Neural cell (in vitro differentiated cells): Measurements from ENCODE around the gene WDR17. TPM values are rescaled to one million over a fixed set of nuclear protein-coding genes. Genes with fewer than 3 reads are reported as not detected.

Experiments used
- H2AFZ ChIP-seq: fragments of 200-600, 300-800 bp; sonication (generic), shearing (Covaris generic); 2 replicates; pipeline ENCODE4 v1.6.0; 2014; ENCODE audit warnings: low read depth, mild to moderate bottlenecking, antibody characterized with exemption, low read length, moderate library complexity
- H3F3A ChIP-seq: fragments of 200-600 bp; shearing (Covaris generic); 2 replicates; pipeline ENCODE4 v1.6.1; 2016; ENCODE audit warnings: mild to moderate bottlenecking, moderate library complexity, mixed read lengths, antibody characterized with exemption, low read length; ENCODE audit not compliant: insufficient read depth, poor library complexity, severe bottlenecking
- H3K27ac ChIP-seq: fragments of 200-600, 300-800 bp; sonication (generic), shearing (Covaris generic); 2 replicates; pipeline ENCODE4 v1.5.1; 2014; ENCODE audit warnings: mild to moderate bottlenecking, low read length, moderate library complexity
- H3K27me3 ChIP-seq: fragments of 300-800, 200-600 bp; sonication (generic), shearing (Covaris generic); 2 replicates; pipeline ENCODE4 v1.6.0; 2014; ENCODE audit warnings: mild to moderate bottlenecking, low read depth, low read length, moderate library complexity; ENCODE audit not compliant: insufficient read depth
- H3K36me3 ChIP-seq: fragments of 300-800, 200-600 bp; sonication (generic), shearing (Covaris generic); 2 replicates; pipeline ENCODE4 v1.5.1; 2014; ENCODE audit warnings: mild to moderate bottlenecking, antibody characterized with exemption, low read length, moderate library complexity; ENCODE audit not compliant: insufficient read depth
- H3K4me2 ChIP-seq: fragments of 300-800, 200-600 bp; sonication (generic), shearing (Covaris generic); 2 replicates; pipeline ENCODE4 v1.6.0; 2014; ENCODE audit warnings: mild to moderate bottlenecking, low read length
- H3K4me3 ChIP-seq: fragments of 300-800, 200-600 bp; sonication (generic), shearing (Covaris generic); 2 replicates; pipeline ENCODE4 v1.5.1; 2014; ENCODE audit warnings: mild to moderate bottlenecking, low read length, moderate library complexity
- H3K79me2 ChIP-seq: fragments of 200-600 bp; shearing (Covaris generic); replicated peaks from 2 replicates; pipeline ENCODE4 v1.6.0; 2014; ENCODE audit warnings: mild to moderate bottlenecking, low read length, moderate library complexity; ENCODE audit not compliant: insufficient read depth
- H3K9ac ChIP-seq: fragments of 300-800, 200-600 bp; sonication (generic), shearing (Covaris generic); 2 replicates; pipeline ENCODE4 v1.6.1; 2016; ENCODE audit warnings: mild to moderate bottlenecking, low read length, mixed read lengths
- H3K9me2 ChIP-seq: fragments of 200-600 bp; shearing (Covaris generic); 2 replicates; pipeline ENCODE4 v1.6.1; 2016; ENCODE audit warnings: mild to moderate bottlenecking, low read length, mixed read lengths; ENCODE audit not compliant: insufficient read depth
- H3K9me3 ChIP-seq: fragments of 200-600, 300-800 bp; sonication (generic), shearing (Covaris generic); 2 replicates; pipeline ENCODE4 v1.6.1; 2016; ENCODE audit warnings: mild to moderate bottlenecking, mixed run types, low read length, moderate library complexity, mixed read lengths
- H4K20me1 ChIP-seq: fragments of 200-600 bp; shearing (Covaris generic); 2 replicates; pipeline ENCODE4 v1.6.1; 2016; ENCODE audit warnings: mild to moderate bottlenecking, mixed run types; ENCODE audit not compliant: insufficient read depth
- EP300 ChIP-seq: fragments of 450-650 bp; conservative IDR thresholded peaks from 2 replicates; pipeline ENCODE4 v1.6.1; 2014; ENCODE audit warnings: antibody characterized with exemption, mild to moderate bottlenecking, moderate library complexity; ENCODE audit not compliant: poor library complexity, severe bottlenecking
- EZH2 ChIP-seq: fragments of 200-600, 300-800 bp; shearing (Covaris generic), sonication (generic); IDR thresholded peaks from 2 replicates; pipeline ENCODE4 v1.6.1; 2014; ENCODE audit warnings: antibody characterized with exemption, low read length, borderline replicate concordance, mild to moderate bottlenecking; ENCODE audit not compliant: insufficient read depth, poor library complexity, severe bottlenecking
- MXI1 ChIP-seq: fragments of 450-650 bp; conservative IDR thresholded peaks from 2 replicates; pipeline ENCODE4 v1.6.1; 2014; ENCODE audit warnings: antibody characterized with exemption, mild to moderate bottlenecking; ENCODE audit not compliant: poor library complexity, severe bottlenecking
- POLR2AphosphoS5 ChIP-seq: IDR thresholded peaks from 2 replicates; pipeline ENCODE4 v1.6.1; 2012
- RAD21 ChIP-seq: fragments of 450-650 bp; conservative IDR thresholded peaks from 2 replicates; pipeline ENCODE4 v1.6.1; 2014; ENCODE audit warnings: antibody characterized with exemption, mild to moderate bottlenecking, moderate library complexity
- SMC3 ChIP-seq: fragments of 450-650 bp; conservative IDR thresholded peaks from 2 replicates; pipeline ENCODE4 v1.6.1; 2014; ENCODE audit warnings: antibody characterized with exemption, mild to moderate bottlenecking, moderate library complexity; ENCODE audit not compliant: poor library complexity
- TAF1 ChIP-seq: IDR thresholded peaks from 2 replicates; pipeline ENCODE4 v1.6.1; 2012; ENCODE audit warnings: low read depth
- polyA plus RNA-seq: library from polyadenylated mRNA; depleted of rRNA; stranded (reverse); fragments of >200 nt; gene quantifications from 2 replicates; pipeline ENCODE4 v1.2.3, GENCODE V29; 2014
- TF ChIP-seq, protein P1 (sequence below): IDR thresholded peaks from 2 replicates; pipeline ENCODE4 v1.6.1; 2012; ENCODE audit warnings: borderline replicate concordance
- TF ChIP-seq, protein P2 (sequence below): fragments of 450-650 bp; IDR thresholded peaks from 2 replicates; pipeline ENCODE4 v1.5.1; 2014; ENCODE audit warnings: antibody characterized with exemption, mild to moderate bottlenecking, moderate library complexity; ENCODE audit not compliant: poor library complexity, severe bottlenecking

Gene WDR17
- polyA plus RNA-seq, 1 donor from 2014 or later, result 59.1 TPM

DNA sequence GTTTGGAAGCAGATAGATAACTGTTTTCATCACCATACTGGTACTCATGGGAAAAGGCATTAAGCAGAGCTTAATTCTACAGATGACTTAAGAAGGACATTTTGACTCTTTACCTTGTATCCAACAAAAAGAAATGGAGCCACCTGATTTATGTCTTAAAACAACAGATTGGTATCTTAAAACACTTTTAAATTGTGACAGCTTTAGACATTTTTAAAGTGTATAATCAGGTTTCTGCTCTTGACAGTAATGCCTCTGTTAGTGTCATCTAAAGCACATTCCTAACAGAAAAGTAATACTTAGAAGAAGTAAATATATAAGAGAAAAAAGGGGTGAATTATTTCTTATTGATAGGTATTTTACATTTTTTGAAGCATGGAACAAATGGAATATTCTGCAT, 73.9 kb downstream of the WDR17 start:
- Histone ChIP-seq H3K4me3 (no peak overlapping the region), H3K79me2 (no peaks in the 10 kb centered on the region)

DNA sequence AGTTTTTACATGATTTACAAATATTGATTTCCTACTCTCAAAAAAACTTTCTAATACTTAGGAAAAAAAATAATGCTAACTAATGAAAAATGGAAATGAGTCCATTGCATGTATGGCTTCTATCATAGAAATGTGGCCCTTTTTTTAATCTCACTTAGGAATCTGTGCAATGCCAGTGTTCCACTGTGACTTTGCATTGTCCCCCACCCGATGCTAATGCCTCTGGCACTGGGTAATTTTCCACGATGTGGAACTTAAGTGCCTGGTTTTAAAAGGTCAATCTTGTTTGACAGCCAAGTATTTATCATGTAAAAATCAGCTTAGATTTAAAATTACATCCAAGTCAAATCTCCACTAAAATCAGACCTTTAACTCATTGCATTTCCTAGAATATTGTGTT, 76.6 kb downstream of the WDR17 start:
- Histone ChIP-seq H3K27me3 (no peaks in the 10 kb centered on the region), H3K4me3 (no peak overlapping the region), H3K9me2 (no peaks in the 10 kb centered on the region), H4K20me1 (no peaks in the 10 kb centered on the region), H3K9me3 (no peaks in the 10 kb centered on the region), H3K4me2 (no peak overlapping the region), H3K79me2 (no peaks in the 10 kb centered on the region), H2AFZ (no peak overlapping the region), H3K27ac (no peak overlapping the region), H3K36me3 (no peaks in the 10 kb centered on the region), H3F3A (no peaks in the 10 kb centered on the region), H3K9ac (no peak overlapping the region)
- TF ChIP-seq MXI1 (no peak), EP300 (no peak), SMC3 (no peak), TAF1 (no peak), RAD21 (no peak)
- TF ChIP-seq, protein P1, sequence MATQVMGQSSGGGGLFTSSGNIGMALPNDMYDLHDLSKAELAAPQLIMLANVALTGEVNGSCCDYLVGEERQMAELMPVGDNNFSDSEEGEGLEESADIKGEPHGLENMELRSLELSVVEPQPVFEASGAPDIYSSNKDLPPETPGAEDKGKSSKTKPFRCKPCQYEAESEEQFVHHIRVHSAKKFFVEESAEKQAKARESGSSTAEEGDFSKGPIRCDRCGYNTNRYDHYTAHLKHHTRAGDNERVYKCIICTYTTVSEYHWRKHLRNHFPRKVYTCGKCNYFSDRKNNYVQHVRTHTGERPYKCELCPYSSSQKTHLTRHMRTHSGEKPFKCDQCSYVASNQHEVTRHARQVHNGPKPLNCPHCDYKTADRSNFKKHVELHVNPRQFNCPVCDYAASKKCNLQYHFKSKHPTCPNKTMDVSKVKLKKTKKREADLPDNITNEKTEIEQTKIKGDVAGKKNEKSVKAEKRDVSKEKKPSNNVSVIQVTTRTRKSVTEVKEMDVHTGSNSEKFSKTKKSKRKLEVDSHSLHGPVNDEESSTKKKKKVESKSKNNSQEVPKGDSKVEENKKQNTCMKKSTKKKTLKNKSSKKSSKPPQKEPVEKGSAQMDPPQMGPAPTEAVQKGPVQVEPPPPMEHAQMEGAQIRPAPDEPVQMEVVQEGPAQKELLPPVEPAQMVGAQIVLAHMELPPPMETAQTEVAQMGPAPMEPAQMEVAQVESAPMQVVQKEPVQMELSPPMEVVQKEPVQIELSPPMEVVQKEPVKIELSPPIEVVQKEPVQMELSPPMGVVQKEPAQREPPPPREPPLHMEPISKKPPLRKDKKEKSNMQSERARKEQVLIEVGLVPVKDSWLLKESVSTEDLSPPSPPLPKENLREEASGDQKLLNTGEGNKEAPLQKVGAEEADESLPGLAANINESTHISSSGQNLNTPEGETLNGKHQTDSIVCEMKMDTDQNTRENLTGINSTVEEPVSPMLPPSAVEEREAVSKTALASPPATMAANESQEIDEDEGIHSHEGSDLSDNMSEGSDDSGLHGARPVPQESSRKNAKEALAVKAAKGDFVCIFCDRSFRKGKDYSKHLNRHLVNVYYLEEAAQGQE, result no peak
- TF ChIP-seq, protein P2, sequence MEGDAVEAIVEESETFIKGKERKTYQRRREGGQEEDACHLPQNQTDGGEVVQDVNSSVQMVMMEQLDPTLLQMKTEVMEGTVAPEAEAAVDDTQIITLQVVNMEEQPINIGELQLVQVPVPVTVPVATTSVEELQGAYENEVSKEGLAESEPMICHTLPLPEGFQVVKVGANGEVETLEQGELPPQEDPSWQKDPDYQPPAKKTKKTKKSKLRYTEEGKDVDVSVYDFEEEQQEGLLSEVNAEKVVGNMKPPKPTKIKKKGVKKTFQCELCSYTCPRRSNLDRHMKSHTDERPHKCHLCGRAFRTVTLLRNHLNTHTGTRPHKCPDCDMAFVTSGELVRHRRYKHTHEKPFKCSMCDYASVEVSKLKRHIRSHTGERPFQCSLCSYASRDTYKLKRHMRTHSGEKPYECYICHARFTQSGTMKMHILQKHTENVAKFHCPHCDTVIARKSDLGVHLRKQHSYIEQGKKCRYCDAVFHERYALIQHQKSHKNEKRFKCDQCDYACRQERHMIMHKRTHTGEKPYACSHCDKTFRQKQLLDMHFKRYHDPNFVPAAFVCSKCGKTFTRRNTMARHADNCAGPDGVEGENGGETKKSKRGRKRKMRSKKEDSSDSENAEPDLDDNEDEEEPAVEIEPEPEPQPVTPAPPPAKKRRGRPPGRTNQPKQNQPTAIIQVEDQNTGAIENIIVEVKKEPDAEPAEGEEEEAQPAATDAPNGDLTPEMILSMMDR, result no peak

More for the DNA sequence above, 73.9 kb downstream of the WDR17 start:
- no peaks in the 10 kb centered on the region for H3K27me3 ChIP-seq
- no peak overlapping the region for H2AFZ ChIP-seq
- no peaks in the 10 kb centered on the region for H3K9me3 ChIP-seq
- no peak overlapping the region for H3K4me2 ChIP-seq
- H4K20me1 ChIP-seq, result no peaks in the 10 kb centered on the region
- H3K36me3 ChIP-seq, result no peaks in the 10 kb centered on the region
- H3F3A ChIP-seq, result no peaks in the 10 kb centered on the region
- no peak overlapping the region for H3K27ac ChIP-seq
- H3K9ac ChIP-seq, result no peak overlapping the region
- H3K9me2 ChIP-seq, result no peaks in the 10 kb centered on the region
- TF ChIP-seq EZH2 (no peak), MXI1 (no peak), EP300 (peak; percentile 86), RAD21 (no peak), POLR2AphosphoS5 (peak; percentile 8)
- TF ChIP-seq, protein P1, result peak; percentile 22
- TF ChIP-seq, protein P2, result no peak
